ENCODE results near the gene KLHL18.

GRCh38 chr3:47314056-47314764 is 31.5 kb downstream of the KLHL18 start:
- TF ChIP-seq POLR2AphosphoS5 (IDR thresholded peaks at IDR 0.05; ENCODE audit: low read depth, low read length) (no peak), SIN3A (IDR thresholded peaks at IDR 0.05; ENCODE audit: borderline replicate concordance, insufficient read depth, low read length) (no peak), TAF1 (IDR thresholded peaks at IDR 0.05; ENCODE audit: borderline replicate concordance, insufficient read depth, low read length) (no peak)
- TF ChIP-seq, protein P1, sequence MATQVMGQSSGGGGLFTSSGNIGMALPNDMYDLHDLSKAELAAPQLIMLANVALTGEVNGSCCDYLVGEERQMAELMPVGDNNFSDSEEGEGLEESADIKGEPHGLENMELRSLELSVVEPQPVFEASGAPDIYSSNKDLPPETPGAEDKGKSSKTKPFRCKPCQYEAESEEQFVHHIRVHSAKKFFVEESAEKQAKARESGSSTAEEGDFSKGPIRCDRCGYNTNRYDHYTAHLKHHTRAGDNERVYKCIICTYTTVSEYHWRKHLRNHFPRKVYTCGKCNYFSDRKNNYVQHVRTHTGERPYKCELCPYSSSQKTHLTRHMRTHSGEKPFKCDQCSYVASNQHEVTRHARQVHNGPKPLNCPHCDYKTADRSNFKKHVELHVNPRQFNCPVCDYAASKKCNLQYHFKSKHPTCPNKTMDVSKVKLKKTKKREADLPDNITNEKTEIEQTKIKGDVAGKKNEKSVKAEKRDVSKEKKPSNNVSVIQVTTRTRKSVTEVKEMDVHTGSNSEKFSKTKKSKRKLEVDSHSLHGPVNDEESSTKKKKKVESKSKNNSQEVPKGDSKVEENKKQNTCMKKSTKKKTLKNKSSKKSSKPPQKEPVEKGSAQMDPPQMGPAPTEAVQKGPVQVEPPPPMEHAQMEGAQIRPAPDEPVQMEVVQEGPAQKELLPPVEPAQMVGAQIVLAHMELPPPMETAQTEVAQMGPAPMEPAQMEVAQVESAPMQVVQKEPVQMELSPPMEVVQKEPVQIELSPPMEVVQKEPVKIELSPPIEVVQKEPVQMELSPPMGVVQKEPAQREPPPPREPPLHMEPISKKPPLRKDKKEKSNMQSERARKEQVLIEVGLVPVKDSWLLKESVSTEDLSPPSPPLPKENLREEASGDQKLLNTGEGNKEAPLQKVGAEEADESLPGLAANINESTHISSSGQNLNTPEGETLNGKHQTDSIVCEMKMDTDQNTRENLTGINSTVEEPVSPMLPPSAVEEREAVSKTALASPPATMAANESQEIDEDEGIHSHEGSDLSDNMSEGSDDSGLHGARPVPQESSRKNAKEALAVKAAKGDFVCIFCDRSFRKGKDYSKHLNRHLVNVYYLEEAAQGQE (IDR thresholded peaks at IDR 0.05; ENCODE audit: insufficient read depth in 1 of 2, low read depth in 2 of 2, low read length in 2 of 2): no peak

Measured in PFSK-1 (cell line).